Large intestine (tissue), 3 donors: ENCODE results near the gene CD300A. TPM values are rescaled to one million over a fixed set of nuclear protein-coding genes. Genes with fewer than 3 reads are reported as not detected.

Experiments
- DNase-seq, 2 donors: peaks; one replicate each; pipeline versions ENCODE4 v3.0.0 to v3.0.0-alpha.2; 2013
- H3K27ac ChIP-seq: one replicate; pipeline ENCODE4 v1.5.1; 2013; ENCODE audit warnings: low read length
- H3K27me3 ChIP-seq: 2 replicates; pipeline ENCODE4 v1.6.1; 2013; ENCODE audit warnings: low read length; ENCODE audit not compliant: control insufficient read depth, insufficient read depth
- H3K36me3 ChIP-seq: 2 replicates; pipeline ENCODE4 v1.6.1; 2013; ENCODE audit warnings: low read length; ENCODE audit not compliant: control insufficient read depth, insufficient read depth
- H3K4me1 ChIP-seq: one replicate; pipeline ENCODE4 v1.6.1; 2013; ENCODE audit warnings: low read length; ENCODE audit not compliant: control insufficient read depth, insufficient read depth
- H3K4me3 ChIP-seq: one replicate; pipeline ENCODE4 v1.5.1; 2013; ENCODE audit warnings: low read length
- H3K9me3 ChIP-seq: one replicate; pipeline ENCODE4 v1.6.1; 2013; ENCODE audit warnings: mild to moderate bottlenecking, low read depth, low read length, moderate library complexity; ENCODE audit not compliant: control insufficient read depth
- WGBS: methylation state at CpG from one replicate; pipeline ENCODE4 v1.1.5; 2013; ENCODE audit warnings: low lambda C conversion rate; ENCODE audit not compliant: insufficient coverage; 5-methylcytosine and 5-hydroxymethylcytosine counted together
- polyA plus RNA-seq: library from polyadenylated mRNA; unstranded; fragments of 120-200 nt; gene quantifications from one replicate; pipeline ENCODE4 v1.2.1, GENCODE V29; 2013

The CD300A gene
- polyA plus RNA-seq, 1 donor = 6.7 TPM

- Histone ChIP-seq H3K27ac (no peak overlapping the region), H3K36me3 (no peaks in the 10 kb centered on the region), H3K4me1 (no peaks in the 10 kb centered on the region), H3K4me3 (no peak overlapping the region), H3K9me3 (no peaks in the 10 kb centered on the region), H3K27me3 (peaks cover 19% of the 10 kb centered on the region)
- no peak for DNase-seq
- no CpG with 5 or more reads among the region's 7 CpGs for WGBS
Measured at GRCh38 chr17:74464730-74465377, 1.6 kb upstream of the CD300A start.

GRCh38 chr17:74465378-74466110, 890 bp upstream of the CD300A start:
- 100% methylated on average over 1 of the region's 8 CpGs for WGBS
- peaks cover 19% of the 10 kb centered on the region for H3K27me3 ChIP-seq
- H3K4me3 ChIP-seq = no peak overlapping the region
- no peaks in the 10 kb centered on the region for H3K4me1 ChIP-seq
- no peaks in the 10 kb centered on the region for H3K36me3 ChIP-seq
- H3K27ac ChIP-seq = no peak overlapping the region
- H3K9me3 ChIP-seq = no peaks in the 10 kb centered on the region
- DNase-seq = no peak

- no peaks in the 10 kb centered on the region for H3K4me1 ChIP-seq
- DNase-seq = peak in 1 of 2 donors; percentile 26
- WGBS = no CpG with 5 or more reads among the region's 11 CpGs
- no peaks in the 10 kb centered on the region for H3K9me3 ChIP-seq
- no peak overlapping the region for H3K27ac ChIP-seq
- no peaks in the 10 kb centered on the region for H3K36me3 ChIP-seq
- peaks cover 19% of the 10 kb centered on the region for H3K27me3 ChIP-seq
- H3K4me3 ChIP-seq = peak overlapping the region; percentile 26
Measured at GRCh38 chr17:74466828-74467184, 372 bp downstream of the CD300A start.

GRCh38 chr17:74467221-74467951, 952 bp downstream of the CD300A start:
- no peaks in the 10 kb centered on the region for H3K9me3 ChIP-seq
- no CpG with 5 or more reads among the region's 21 CpGs for WGBS
- H3K4me3 ChIP-seq = peak overlapping the region; percentile 21
- no peak overlapping the region for H3K27ac ChIP-seq
- no peaks in the 10 kb centered on the region for H3K4me1 ChIP-seq
- no peak for DNase-seq
- peaks cover 19% of the 10 kb centered on the region for H3K27me3 ChIP-seq
- no peaks in the 10 kb centered on the region for H3K36me3 ChIP-seq

GRCh38 chr17:74471341-74471740, 4.9 kb downstream of the CD300A start:
- Histone ChIP-seq H3K27ac (no peak overlapping the region), H3K4me1 (no peaks in the 10 kb centered on the region), H3K27me3 (peaks cover 13% of the 10 kb centered on the region), H3K9me3 (no peaks in the 10 kb centered on the region), H3K4me3 (no peak overlapping the region), H3K36me3 (no peaks in the 10 kb centered on the region)
- DNase-seq = no peak
- no CpG with 5 or more reads among the region's 3 CpGs for WGBS

GRCh38 chr17:74472890-74473289, 6.5 kb downstream of the CD300A start:
- no peaks in the 10 kb centered on the region for H3K4me1 ChIP-seq
- H3K9me3 ChIP-seq = no peaks in the 10 kb centered on the region
- H3K4me3 ChIP-seq = no peak overlapping the region
- H3K27me3 ChIP-seq = no peaks in the 10 kb centered on the region
- H3K36me3 ChIP-seq = no peaks in the 10 kb centered on the region
- WGBS = no CpG with 5 or more reads among the region's 4 CpGs
- H3K27ac ChIP-seq = no peak overlapping the region
- DNase-seq = no peak

GRCh38 chr17:74473294-74473693, 6.9 kb downstream of the CD300A start:
- no peaks in the 10 kb centered on the region for H3K36me3 ChIP-seq
- H3K27me3 ChIP-seq = no peaks in the 10 kb centered on the region
- H3K9me3 ChIP-seq = no peaks in the 10 kb centered on the region
- no CpG with 5 or more reads among the region's 8 CpGs for WGBS
- H3K4me1 ChIP-seq = no peaks in the 10 kb centered on the region
- no peak overlapping the region for H3K4me3 ChIP-seq
- no peak for DNase-seq
- H3K27ac ChIP-seq = no peak overlapping the region

GRCh38 chr17:74474043-74474792, 7.8 kb downstream of the CD300A start:
- Histone ChIP-seq H3K36me3 (no peaks in the 10 kb centered on the region), H3K27ac (no peak overlapping the region), H3K4me1 (no peaks in the 10 kb centered on the region), H3K27me3 (no peaks in the 10 kb centered on the region), H3K4me3 (no peak overlapping the region), H3K9me3 (no peaks in the 10 kb centered on the region)
- no peak for DNase-seq
- no CpG with 5 or more reads among the region's 9 CpGs for WGBS

- Histone ChIP-seq H3K27ac (no peak overlapping the region), H3K9me3 (no peaks in the 10 kb centered on the region), H3K4me3 (no peak overlapping the region), H3K27me3 (no peaks in the 10 kb centered on the region), H3K36me3 (no peaks in the 10 kb centered on the region), H3K4me1 (no peaks in the 10 kb centered on the region)
- WGBS = 100% methylated on average over 1 of the region's 4 CpGs
- no peak for DNase-seq
Measured at GRCh38 chr17:74475189-74475588, 8.8 kb downstream of the CD300A start.

- no peak overlapping the region for H3K27ac ChIP-seq
- no peak overlapping the region for H3K4me3 ChIP-seq
- no peaks in the 10 kb centered on the region for H3K27me3 ChIP-seq
- no peaks in the 10 kb centered on the region for H3K9me3 ChIP-seq
- no peaks in the 10 kb centered on the region for H3K4me1 ChIP-seq
- 86% methylated on average over 1 of the region's 4 CpGs for whole genome bisulfite sequencing
- DNase-seq = no peak
- no peaks in the 10 kb centered on the region for H3K36me3 ChIP-seq
Measured at GRCh38 chr17:74477411-74477810, 11.0 kb downstream of the CD300A start.
